NCI-H2171 treated with DMSO at 0.1 percent for 48 hours (cell line): Measurements from ENCODE around the gene KCNJ10.

Source experiments
- DNase-seq: peaks from one replicate; lab custom pipeline; 2025; lab: John Stamatoyannopoulos, UW

Gene KCNJ10

GRCh38 chr1:160024195-160024905 is 45.6 kb downstream of the KCNJ10 start:
- DNase-seq, result no peak

GRCh38 chr1:160022330-160023310 is 47.3 kb downstream of the KCNJ10 start:
- peak; percentile 54 for DNase-seq

GRCh38 chr1:160021376-160022074 is 48.4 kb downstream of the KCNJ10 start:
- no peak for DNase-seq

- no peak for DNase-seq
These were observed 49.8 kb downstream of the KCNJ10 start for GRCh38 chr1:160020196-160020595.

- no peak for DNase-seq
These were observed 51.1 kb downstream of the KCNJ10 start for GRCh38 chr1:160018900-160019299.

- no peak for DNase-seq
These were observed 51.6 kb downstream of the KCNJ10 start for GRCh38 chr1:160018347-160018746.

GRCh38 chr1:160017592-160017991 is 52.4 kb downstream of the KCNJ10 start:
- DNase-seq, result no peak

- no peak for DNase-seq
These were observed 58.2 kb downstream of the KCNJ10 start for GRCh38 chr1:160011781-160012180.

GRCh38 chr1:160009801-160010200 is 60.2 kb downstream of the KCNJ10 start:
- no peak for DNase-seq

GRCh38 chr1:160009081-160009480 is 60.9 kb downstream of the KCNJ10 start:
- no peak for DNase-seq

GRCh38 chr1:160007577-160008200 is 62.3 kb downstream of the KCNJ10 start:
- DNase-seq, result peak; percentile 45

GRCh38 chr1:160006312-160006940 is 63.5 kb downstream of the KCNJ10 start:
- DNase-seq, result peak; percentile 81

GRCh38 chr1:160005070-160005469 is 64.9 kb downstream of the KCNJ10 start:
- DNase-seq, result no peak

- no peak for DNase-seq
These were observed 65.5 kb downstream of the KCNJ10 start for GRCh38 chr1:160004425-160004824.

GRCh38 chr1:160004001-160004400 is 66.0 kb downstream of the KCNJ10 start:
- peak; percentile 20 for DNase-seq

- DNase-seq, result no peak
These were observed 68.5 kb downstream of the KCNJ10 start for GRCh38 chr1:160001440-160001839.

- DNase-seq, result no peak
These were observed 70.8 kb downstream of the KCNJ10 start for GRCh38 chr1:159999204-159999603.

GRCh38 chr1:159996653-159997052 is 73.3 kb downstream of the KCNJ10 start:
- no peak for DNase-seq

- no peak for DNase-seq
These were observed 75.1 kb downstream of the KCNJ10 start for GRCh38 chr1:159994896-159995295.

- no peak for DNase-seq
These were observed 76.0 kb downstream of the KCNJ10 start for GRCh38 chr1:159993911-159994310.

- no peak for DNase-seq
These were observed 77.8 kb downstream of the KCNJ10 start for GRCh38 chr1:159992161-159992560.
